GM21360 (cell line): ENCODE measurements around the gene FHOD3.

Experiments used
- ATAC-seq: cut with Tn5 transposase; IDR thresholded peaks from one replicate; pipeline ENCODE4 v1.9.1; 2021; ENCODE audit warnings: mild to moderate bottlenecking, moderate library complexity; ENCODE audit not compliant: unreplicated experiment

The FHOD3 gene

DNA sequence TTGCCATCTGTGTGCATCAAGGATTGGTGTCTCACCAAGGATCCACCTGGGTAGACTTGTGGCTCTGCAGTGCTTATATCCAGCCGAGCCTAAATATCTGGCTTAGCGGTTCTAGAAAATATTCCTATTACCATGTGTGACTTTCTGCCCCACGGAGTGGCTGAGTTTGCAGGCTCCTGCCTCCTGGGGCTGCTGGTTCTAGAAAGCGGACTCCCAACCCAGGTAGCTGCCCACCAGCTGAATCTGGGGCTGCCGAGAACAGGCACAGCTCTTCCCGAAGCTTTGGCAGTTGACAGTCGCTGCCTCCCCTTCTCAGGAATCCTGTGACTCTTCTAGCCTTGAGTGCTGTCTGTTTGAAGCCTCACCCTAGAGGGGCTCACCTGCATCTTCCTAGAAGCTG lies 426.7 kb downstream of the FHOD3 start:
- ATAC-seq = no peak

DNA sequence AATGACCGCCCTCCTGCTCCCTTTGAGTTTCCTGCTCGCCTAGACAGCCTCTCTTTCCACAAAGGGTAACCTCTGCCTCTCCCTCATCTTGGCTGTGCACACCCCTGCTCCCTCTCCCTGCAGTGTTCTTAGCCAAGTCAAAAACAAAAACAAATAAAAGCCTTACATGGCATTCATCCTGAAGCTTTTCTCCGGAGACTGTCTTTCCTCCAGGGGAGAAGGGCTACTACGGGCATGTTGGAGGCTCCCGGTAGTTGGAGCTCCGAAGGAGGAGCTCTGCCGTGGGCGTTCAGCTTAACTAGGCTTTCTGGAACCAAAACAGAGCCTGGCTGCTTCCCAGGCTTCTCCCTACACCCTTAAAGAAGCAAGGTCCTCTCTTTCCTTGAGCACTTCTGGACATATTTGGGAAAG lies 427.1 kb downstream of the FHOD3 start:
- no peak for ATAC-seq

DNA sequence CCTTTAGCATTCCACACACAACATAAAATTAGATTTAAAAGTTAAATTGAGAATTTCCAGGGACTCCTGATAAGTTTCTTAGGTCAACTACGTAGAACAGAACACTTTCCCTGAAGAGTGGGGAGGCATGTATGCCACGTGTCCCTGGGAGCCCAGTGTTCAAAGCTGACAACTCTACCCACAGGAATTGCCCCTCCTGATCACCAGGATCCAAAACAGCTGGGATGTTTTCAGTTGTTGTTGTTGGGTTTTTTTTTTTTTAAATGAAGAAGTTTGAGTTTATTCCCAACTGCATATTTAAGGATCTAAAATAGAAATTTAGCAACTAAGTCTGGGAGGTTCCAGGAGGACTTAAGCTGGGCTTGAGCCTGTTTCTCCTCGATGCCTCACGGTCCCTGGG lies 430.8 kb downstream of the FHOD3 start:
- ATAC-seq = no peak

DNA sequence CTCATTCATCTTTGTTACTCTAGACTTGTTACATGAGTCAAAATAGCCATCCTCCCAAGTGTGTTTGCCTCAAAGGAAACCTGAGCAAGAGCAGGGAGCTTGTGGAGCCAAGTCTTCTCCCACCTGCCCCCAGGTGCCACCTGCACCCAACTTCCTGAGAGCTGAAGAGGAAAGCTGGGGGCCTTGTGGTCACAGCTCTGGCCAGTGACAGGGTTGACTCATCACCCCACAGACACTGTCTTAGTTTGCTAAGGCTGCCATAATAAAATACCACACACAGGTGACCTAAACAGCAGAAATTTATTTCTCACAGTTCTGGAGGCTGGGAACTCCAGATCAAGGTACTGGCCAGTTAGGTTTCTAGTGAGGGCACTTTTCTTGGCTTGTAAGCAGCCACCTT lies 431.7 kb downstream of the FHOD3 start:
- no peak for ATAC-seq

DNA sequence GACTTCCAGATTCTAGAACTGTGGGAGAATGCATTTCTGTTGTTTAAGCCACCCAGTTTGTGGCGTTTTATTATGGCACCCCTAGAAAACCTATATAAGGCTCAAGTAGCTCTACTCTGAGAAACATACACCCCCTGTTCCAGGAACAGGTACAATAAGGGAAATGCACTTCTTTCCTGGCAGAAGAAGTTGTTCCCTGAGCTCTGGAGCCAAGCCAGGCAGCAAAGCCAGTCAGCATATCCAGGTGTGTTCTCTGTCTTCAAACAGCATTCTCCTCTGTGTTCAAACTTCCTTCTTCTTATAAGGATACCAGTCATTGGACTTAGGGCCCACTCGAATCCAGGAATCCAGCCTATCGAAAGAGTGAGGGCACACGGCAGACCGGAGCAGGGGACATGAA lies 434.8 kb downstream of the FHOD3 start:
- no peak for ATAC-seq

DNA sequence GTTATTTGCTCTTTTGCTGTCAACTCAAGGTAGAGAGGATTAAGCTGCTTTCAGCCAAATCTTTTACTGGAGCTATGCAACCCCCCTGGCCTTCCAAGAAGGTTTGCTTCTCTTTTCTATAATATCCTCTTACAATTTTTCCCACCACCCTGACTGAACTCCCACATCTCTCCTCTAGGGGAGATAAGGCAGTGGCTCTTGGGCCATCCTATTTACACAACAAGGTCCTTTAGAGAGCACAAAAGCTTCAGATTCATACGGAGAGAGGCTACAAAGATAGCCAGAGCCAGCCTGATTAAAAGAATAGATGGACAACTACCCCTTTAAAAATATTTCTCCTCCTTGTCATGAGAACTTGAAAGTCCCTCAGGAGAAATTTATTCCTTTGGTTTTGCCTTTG lies 435.6 kb downstream of the FHOD3 start:
- no peak for ATAC-seq

DNA sequence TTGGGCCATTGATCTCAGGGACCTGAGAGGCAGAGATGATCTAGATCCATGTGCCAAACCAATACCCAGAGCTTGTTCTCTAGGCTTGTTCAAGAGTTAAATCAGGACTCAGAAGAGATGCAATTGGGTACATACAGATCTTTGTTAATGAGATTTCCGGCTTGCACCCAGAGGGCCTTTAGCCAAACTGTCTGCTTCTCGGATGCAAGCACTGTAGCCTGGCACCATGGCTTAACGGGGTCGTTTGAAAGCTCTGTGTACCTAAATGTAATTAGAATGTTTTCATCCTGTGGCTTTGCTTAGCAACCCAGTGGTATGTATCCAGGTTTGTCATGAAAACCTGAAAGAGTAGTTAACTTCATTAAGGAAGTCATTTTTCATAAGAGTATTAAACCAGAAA lies 437.1 kb downstream of the FHOD3 start:
- no peak for ATAC-seq

DNA sequence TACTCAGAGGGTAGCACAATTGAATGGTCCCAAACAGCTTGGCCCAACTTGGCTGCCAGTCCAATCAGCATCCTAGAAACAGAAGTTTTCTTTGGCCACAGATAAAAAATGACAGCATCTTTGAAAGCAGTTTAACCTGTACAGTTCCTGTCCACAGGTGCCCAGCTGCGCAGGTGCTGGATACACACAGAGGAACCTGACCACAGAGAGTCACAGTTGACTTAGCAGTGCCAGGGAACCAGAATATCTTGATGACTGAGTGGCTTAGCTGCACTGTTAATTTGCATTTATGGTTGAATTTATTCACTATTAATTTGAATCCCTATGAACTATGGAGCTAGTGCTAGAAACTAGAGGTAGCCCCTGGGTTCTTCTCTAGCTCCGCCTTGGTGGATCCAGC lies 437.6 kb downstream of the FHOD3 start:
- no peak for ATAC-seq

DNA sequence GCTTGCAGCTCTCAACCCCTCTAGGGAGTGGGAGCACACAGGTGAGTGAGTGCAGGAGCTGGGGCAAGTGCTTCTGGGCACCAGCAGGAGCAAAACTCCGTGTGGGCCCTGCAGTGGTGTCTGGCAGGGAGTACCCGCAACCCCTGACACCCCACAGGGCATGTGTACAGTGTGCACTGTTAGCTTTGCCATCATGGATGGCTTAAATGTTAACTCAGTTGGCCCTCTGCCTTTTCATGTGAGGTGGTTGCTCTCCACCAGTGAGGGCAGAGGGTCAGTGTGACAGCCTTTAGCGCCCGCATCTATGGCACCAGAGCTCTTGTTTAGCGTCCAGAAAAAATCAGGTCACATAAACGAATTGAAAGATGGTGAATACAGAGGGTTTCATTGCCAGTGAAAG lies 438.6 kb downstream of the FHOD3 start:
- ATAC-seq = no peak

DNA sequence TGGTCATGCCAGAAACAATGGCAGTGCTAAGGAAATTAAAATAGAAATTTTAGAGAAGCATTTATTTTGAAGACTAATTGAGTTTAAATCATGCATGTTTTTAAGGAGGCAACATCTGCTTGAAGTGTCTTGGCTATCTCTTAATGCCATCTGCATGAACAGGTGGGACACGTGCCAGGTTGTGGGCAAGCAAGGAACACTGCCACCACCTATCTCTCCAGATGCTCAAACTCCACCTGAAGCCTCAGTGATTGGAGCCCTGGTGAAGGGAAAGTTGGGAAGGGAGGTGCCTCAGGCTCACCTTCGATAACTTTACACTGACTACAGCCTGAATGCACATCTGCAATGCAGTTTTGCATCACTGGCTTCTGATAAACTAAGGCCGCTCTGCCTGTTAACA lies 439.8 kb downstream of the FHOD3 start:
- no peak for ATAC-seq

DNA sequence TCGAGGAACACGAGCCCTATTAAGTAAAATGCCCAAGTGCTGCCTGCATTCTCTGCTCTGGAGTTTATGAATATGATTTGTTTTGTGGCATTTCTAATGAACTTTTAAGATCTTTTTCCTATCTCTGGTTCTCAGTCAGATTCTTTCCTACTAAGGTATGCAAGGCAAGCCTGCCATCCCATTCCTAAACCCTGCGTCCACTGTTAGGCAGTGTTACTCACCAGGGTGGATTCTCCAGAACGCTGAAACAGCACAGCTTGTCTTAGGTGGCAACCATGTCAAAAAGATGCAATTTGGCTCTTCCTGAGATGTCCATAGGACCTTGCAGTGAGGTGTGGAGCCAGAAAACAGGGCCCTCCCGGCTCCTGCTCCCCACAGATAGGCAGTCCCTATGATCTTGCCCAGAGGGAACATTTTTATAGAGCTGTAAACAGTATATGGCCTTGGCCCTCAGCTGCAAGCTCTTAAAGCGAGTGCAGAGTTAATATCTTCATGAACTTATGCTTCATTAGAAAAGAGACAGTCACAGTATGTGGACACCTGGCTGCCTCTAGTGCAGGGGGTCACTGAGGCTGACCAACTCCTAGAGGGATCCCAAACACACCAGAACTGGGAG lies 446.9 kb downstream of the FHOD3 start:
- ATAC-seq = no peak

DNA sequence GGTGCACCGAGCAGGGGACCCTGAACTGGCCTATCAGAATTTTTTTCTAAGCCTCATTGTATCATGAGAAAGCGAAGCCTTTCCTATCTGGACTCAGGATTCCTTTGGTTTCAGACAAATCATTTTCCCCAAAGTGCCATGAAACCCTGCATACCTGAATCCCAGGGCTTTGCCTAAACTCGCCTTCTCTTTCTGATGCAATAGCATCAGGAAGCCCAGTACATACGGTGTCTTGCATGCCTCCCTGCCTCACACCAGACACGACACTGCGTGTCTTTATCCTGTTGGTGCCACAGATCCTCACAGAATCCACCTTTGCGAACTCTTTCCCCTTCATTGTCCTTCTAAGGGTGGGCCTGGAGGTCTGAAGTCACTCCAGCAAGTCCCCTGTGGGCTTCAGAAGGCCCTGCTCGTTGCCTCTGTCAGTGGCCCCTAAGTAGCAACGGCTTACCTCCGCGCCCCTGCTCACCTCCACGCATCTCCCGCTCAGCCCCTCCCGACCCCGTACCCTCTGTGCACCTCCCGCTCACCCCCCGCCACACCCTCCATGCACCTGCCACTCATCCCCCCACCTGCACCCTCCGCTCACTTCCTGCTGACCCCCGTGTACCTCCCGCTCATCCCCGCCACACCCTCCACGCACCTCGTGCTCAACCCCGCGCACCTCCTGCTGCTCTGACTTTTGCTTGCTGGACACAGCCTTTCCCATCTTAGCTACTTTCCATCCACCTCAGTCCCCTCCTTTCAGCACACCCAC lies 447.9 kb downstream of the FHOD3 start:
- ATAC-seq = no peak

DNA sequence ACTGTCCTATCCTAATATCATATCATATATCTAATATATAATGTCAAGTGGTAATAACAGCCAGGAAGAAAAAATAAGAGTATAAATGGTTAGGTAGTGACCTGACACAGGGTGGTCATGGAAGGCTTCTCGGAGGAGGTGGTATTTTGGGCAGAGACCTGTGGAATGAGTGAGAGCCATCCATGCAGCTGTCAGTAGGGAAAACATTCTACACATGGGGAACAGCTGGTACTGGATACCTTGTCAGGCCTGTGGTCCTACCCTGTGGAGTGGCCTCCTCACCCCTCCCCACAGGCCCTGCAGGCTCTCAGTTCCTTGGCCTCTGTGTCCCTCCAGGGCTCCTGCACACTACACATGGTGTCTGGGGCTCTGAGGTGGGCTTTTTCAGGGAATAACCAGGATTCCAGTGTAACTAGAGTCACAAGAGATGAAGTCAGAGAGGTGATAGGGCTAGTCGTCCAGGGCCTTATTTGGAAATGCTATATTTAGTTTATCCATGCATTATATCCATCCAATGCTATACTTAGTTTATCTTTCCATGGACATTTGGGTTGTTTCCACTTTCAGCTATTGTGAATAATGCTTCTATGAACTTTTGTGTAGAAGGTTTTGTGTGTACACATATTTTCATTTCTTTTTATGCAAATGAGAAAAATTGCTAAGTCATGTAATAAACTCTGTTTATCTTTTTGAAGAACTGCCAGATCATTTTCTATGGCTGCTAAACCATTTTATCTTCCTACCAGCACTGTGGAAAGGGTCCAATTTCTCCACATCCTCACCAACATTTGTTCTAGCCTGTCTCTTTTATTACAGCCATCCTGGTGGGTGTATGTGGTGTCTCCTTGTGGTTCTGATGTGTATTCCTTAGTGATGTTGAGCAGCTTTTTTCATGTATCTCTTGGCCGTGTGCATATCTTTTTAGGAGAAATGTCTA lies 455.7 kb downstream of the FHOD3 start:
- ATAC-seq = no peak

DNA sequence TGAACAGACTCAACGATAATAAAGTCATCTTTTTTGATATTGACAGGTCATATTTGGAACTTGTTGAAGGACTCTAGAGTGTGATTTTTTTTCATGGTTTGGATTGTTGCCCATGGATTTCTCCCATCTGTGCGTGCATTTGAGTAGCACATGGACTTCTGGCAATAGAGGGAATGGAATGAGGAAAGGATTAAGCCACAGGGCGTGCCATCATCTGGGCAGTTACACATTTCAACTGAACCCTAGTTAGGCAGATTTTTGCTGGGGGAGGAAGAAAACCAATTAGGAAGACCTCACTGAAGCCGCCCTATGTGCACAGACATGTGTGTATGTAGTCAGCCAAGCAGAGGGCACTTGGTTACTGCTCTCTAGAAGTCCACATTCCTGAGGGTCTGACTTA lies 458.7 kb downstream of the FHOD3 start:
- no peak for ATAC-seq

DNA sequence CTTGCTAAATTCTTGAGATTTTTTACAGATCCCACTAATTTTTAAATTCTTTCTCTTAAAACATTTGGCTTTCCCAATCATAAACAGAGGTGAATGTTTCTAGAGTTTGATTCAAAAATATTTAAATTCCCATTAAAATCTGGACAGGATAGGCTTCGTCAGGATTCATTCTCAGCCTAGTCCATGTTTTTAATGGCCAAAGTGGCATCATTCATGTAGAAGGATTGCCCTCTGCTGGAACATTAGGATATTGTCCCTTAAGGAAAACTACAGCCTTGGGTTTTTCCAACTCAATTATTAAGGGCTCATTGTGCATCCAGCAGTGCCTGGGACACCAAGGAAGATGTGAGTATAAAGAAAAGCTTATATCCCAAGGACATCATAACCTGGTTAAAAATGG lies 459.6 kb downstream of the FHOD3 start:
- ATAC-seq = no peak

DNA sequence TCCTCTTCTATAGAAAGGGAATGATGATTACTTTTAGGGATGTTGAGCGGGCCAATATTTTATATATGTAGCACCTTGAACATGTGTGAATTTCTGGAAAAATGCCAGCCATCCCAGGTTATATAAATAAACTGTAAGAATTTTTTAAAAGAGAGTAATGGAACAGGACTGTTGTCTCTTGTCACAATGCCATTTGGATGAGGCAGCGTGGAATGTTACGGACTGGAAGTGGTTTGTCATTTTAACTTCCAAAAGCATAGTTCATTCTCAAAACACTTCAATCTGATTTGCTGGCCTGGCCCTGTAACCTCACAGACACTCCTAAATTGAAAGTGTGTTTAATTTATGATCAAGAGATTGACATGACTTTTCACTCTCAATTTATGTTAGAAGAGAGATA lies 460.5 kb downstream of the FHOD3 start:
- no peak for ATAC-seq

DNA sequence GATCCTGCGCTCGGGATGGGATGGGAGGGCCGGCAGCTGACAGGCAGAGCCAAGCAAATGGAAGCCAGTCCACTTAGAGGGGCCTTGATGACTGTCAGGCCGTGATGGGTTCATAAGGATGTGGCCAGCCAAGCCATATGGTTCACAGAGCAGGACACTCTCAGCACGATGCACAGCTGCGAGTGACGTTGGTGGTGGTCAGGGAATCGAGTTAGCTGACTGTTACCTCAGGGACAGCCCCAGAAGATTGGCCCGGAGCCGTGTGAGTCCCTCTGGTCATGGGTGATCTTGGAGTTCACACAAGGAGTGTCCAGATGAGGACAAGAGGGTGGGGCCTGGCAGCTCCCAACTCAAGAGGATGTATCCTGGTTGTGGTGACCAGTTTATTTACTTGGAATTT lies 461.1 kb downstream of the FHOD3 start:
- no peak for ATAC-seq

DNA sequence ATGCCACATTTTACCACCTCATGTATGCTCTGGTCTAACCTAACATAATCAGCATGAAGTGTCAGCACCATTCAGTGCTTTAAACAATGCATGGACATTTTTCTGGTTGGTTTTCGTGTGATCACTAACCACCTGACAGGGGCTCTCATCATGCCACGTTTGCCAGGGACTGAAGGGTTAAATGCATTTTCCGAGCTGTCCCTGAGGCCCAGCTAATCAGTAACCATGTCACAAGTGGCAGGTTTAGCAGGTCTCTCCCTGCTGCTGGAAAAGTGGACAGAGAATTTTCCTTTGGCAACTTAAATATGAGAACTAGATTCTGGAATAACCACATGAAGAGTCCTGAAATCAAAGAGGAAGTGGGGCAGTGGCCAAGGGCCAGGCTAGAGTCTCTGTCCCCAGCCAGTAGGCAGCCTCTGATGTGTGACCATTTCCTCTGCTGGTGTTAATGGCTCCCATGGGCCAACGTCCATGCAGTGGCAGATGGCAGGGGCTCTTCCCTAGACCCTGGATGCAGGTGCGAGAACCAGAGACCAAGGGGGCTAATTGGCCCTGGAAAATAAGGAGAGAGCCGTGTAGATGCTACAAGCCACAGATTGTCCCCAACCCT lies 461.8 kb downstream of the FHOD3 start:
- no peak for ATAC-seq

DNA sequence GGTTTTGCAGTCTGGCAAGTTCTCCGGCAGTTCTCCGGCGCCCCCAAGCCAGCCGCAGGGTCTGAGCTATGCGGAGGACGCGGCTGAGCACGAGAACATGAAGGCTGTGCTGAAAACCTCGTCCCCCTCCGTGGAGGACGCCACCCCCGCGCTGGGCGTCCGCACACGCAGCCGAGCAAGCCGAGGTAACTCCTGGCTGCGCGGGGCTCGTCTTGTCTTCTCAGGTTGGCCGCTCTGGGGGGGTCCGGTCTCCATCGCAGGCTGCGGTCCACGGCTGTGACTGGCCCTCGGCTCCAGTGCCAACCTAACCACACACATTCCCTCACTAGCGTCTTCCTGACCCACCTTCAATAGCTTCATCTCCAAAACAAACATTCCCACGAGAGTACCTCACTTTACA lies 463.1 kb downstream of the FHOD3 start:
- ATAC-seq = no peak

DNA sequence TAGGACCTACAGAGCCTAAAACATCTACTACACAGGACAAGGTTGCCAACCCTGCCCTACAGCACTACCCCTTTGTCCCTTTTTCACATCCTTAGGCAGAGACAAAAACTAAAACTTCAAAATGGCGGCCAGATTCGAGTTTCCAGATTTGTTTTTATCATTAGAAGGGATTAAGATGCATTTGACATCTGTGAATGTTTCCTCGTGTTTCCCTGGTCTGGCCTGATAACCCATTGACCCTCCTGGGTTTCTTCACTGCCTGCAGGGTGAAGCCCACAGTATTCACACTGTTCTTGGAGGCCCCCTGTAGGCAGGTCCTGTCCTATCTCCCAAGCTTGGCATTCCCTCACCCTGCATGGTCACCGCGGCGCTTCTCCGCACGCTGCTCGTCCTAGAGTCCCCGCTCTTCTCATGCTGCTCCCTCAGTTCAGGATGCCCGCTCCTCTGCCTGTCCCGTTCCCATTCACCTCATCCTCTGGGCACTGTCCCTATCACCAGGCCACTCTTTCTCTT lies 463.7 kb downstream of the FHOD3 start:
- no peak for ATAC-seq

DNA sequence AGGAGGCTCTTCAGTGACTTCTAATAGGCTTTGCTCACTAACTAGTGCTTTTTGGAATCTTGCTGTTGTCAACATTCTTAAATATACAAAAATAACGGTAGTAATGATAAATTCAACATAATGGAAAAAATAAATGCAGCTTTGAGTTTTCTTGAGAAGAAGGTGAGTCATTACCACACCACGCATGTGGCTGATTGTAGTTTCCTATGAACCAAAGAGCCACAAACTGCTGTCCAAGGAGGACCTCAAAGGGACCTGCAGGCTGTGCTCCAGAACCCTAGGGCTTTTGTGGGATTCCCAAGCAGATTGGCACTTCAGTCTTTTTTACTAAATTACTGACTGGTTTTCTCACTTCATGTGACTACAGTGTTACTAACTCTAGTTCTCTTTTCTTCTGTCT lies 464.6 kb downstream of the FHOD3 start:
- no peak for ATAC-seq
